ENCODE data around the gene TMEM108. TPM values are rescaled to one million over a fixed set of nuclear protein-coding genes. Genes with fewer than 3 reads are reported as not detected.
A peak's percentile ranks its signal among the peaks of the same experiment; 100 is the strongest.

The TMEM108 gene
- total RNA-seq, 2 donors from 2014 or later = 1.6 TPM; not detected in 1

- Histone ChIP-seq H3K27ac (no peak overlapping the region), H3K9me3 (no peaks in the 10 kb centered on the region), H3K4me3 (no peak overlapping the region), H3K36me3 (replicated peaks in 1 of 2; ENCODE audit: insufficient read depth in 1 of 2, low read depth in 2 of 2) (no peaks in the 10 kb centered on the region), H3K4me1 (peaks cover 7% of the 10 kb centered on the region), H3K27me3 (no peaks in the 10 kb centered on the region)
- 59 to 60% methylated on average over 1 of the region's 1 CpG for WGBS, 2 donors
- DNase-seq (no peak), ATAC-seq (no peak)
- intact Hi-C loops (cut with DNase I) = no loop called here
- no peak for TF ChIP-seq POLR2A (IDR thresholded peaks at IDR 0.05)
- TF ChIP-seq CTCF (IDR thresholded peaks at IDR 0.05) = no peak
These were observed 85.4 kb downstream of the TMEM108 start for GRCh38 chr3:133123636-133124035.

GRCh38 chr3:133124511-133124910 is 86.3 kb downstream of the TMEM108 start:
- ATAC-seq = peak; percentile 40
- Histone ChIP-seq H3K4me3 (no peak overlapping the region), H3K27ac (no peak overlapping the region), H3K36me3 (replicated peaks in 1 of 2; ENCODE audit: insufficient read depth in 1 of 2, low read depth in 2 of 2) (no peaks in the 10 kb centered on the region), H3K27me3 (no peaks in the 10 kb centered on the region), H3K4me1 (peaks cover 7% of the 10 kb centered on the region), H3K9me3 (no peaks in the 10 kb centered on the region)
- intact Hi-C loops (cut with DNase I) = no loop called here
- 21 to 30% methylated on average over 6 of the region's 6 CpGs for WGBS, 2 donors
- TF ChIP-seq POLR2A (IDR thresholded peaks at IDR 0.05) (no peak), CTCF (IDR thresholded peaks at IDR 0.05) (no peak)
- DNase-seq = peak; percentile 18 to 57 (median 24)

- Histone ChIP-seq H3K36me3 (replicated peaks in 1 of 2; ENCODE audit: insufficient read depth in 1 of 2, low read depth in 2 of 2) (no peaks in the 10 kb centered on the region), H3K4me3 (no peak overlapping the region), H3K27ac (no peak overlapping the region), H3K4me1 (peaks cover 7% of the 10 kb centered on the region), H3K9me3 (no peaks in the 10 kb centered on the region), H3K27me3 (no peaks in the 10 kb centered on the region)
- 48 to 50% methylated on average over 4 of the region's 4 CpGs for WGBS, 2 donors
- ATAC-seq = no peak
- no peak for TF ChIP-seq POLR2A (IDR thresholded peaks at IDR 0.05)
- TF ChIP-seq CTCF (IDR thresholded peaks at IDR 0.05) = no peak
- no peak for DNase-seq
- intact Hi-C loops (cut with DNase I) = no loop called here
These were observed 87.0 kb downstream of the TMEM108 start for GRCh38 chr3:133125171-133125570.

GRCh38 chr3:133125802-133126201 is 87.6 kb downstream of the TMEM108 start:
- H3K27me3 ChIP-seq = no peaks in the 10 kb centered on the region
- TF ChIP-seq POLR2A (IDR thresholded peaks at IDR 0.05) (no peak), CTCF (IDR thresholded peaks at IDR 0.05) (no peak)
- WGBS, 2 donors = 72 to 81% methylated on average over 2 of the region's 2 CpGs

GRCh38 chr3:133127381-133127780 is 89.2 kb downstream of the TMEM108 start:
- peaks cover 7% of the 10 kb centered on the region for H3K4me1 ChIP-seq
- intact Hi-C loops (cut with DNase I) = no loop called here
- no peaks in the 10 kb centered on the region for H3K27me3 ChIP-seq
- no peak overlapping the region for H3K4me3 ChIP-seq
- H3K9me3 ChIP-seq = no peaks in the 10 kb centered on the region
- ATAC-seq (no peak), DNase-seq (no peak)
- TF ChIP-seq POLR2A (IDR thresholded peaks at IDR 0.05) (no peak), CTCF (IDR thresholded peaks at IDR 0.05) (no peak)
- WGBS, 2 donors = 62 to 65% methylated on average over 2 of the region's 2 CpGs
- H3K27ac ChIP-seq = no peak overlapping the region
- H3K36me3 ChIP-seq (replicated peaks in 1 of 2; ENCODE audit: insufficient read depth in 1 of 2, low read depth in 2 of 2) = no peaks in the 10 kb centered on the region

More at GRCh38 chr3:133125802-133126201, 87.6 kb downstream of the TMEM108 start:
- H3K4me3 ChIP-seq = no peak overlapping the region
- peaks cover 7% of the 10 kb centered on the region for H3K4me1 ChIP-seq
- no peaks in the 10 kb centered on the region for H3K9me3 ChIP-seq
- no peak for DNase-seq
- no peak for ATAC-seq
- H3K27ac ChIP-seq = no peak overlapping the region
- intact Hi-C loops (cut with DNase I) = no loop called here
- no peaks in the 10 kb centered on the region for H3K36me3 ChIP-seq (replicated peaks in 1 of 2; ENCODE audit: insufficient read depth in 1 of 2, low read depth in 2 of 2)

All from body of pancreas (tissue), 4 donors.